ENCODE results near the gene ZNF385C.
"Not testable (repeated sequence)": the region's sequence is repeated elsewhere in the genome, so short reads cannot be mapped to it uniquely, and the experiment has no call there.

ZNF385C gene

GRCh38 chr17:42097691-42098631 is at the start of gene ZNF385C:
Gene ZNF385C (minus strand): TSS chr17:42098473. CDS start chr17:42063056, 35,417 bp downstream.
- no peak for DNase-seq (ENCODE audit: low read depth)
- no peak for TF ChIP-seq CTCF (IDR thresholded peaks at IDR 0.05; ENCODE audit: insufficient read depth, low read depth, low read length, missing control alignments)
- no peak within 1 kb of the TSS; the same call in 1 of the 2 replicates for H3K4me3 ChIP-seq (ENCODE audit: low read depth, low read length)

- no peak for DNase-seq (ENCODE audit: low read depth)
- no peak for TF ChIP-seq CTCF (IDR thresholded peaks at IDR 0.05; ENCODE audit: insufficient read depth, low read depth, low read length, missing control alignments)
- no peak overlapping the region for H3K4me3 ChIP-seq (ENCODE audit: low read depth, low read length)
These were observed 48.8 kb upstream of the ZNF385C start for GRCh38 chr17:42146911-42147607.

- H3K4me3 ChIP-seq (ENCODE audit: low read depth, low read length); DNase-seq (ENCODE audit: low read depth): not testable (repeated sequence)
These were observed 44.9 kb upstream of the ZNF385C start for GRCh38 chr17:42143138-42143537.

- TF ChIP-seq CTCF (IDR thresholded peaks at IDR 0.05; ENCODE audit: insufficient read depth, low read depth, low read length, missing control alignments), result no peak
- H3K4me3 ChIP-seq (ENCODE audit: low read depth, low read length), result no peak overlapping the region
- no peak for DNase-seq (ENCODE audit: low read depth)
These were observed 44.2 kb upstream of the ZNF385C start for GRCh38 chr17:42142371-42142896.

- H3K4me3 ChIP-seq (ENCODE audit: low read depth, low read length), result no peak overlapping the region
- no peak for TF ChIP-seq CTCF (IDR thresholded peaks at IDR 0.05; ENCODE audit: insufficient read depth, low read depth, low read length, missing control alignments)
- DNase-seq (ENCODE audit: low read depth), result no peak
These were observed 43.1 kb upstream of the ZNF385C start for GRCh38 chr17:42141382-42141781.

- DNase-seq (ENCODE audit: low read depth); H3K4me3 ChIP-seq (ENCODE audit: low read depth, low read length): not testable (repeated sequence)
These were observed 42.4 kb upstream of the ZNF385C start for GRCh38 chr17:42140690-42141089.

- TF ChIP-seq CTCF (IDR thresholded peaks at IDR 0.05; ENCODE audit: insufficient read depth, low read depth, low read length, missing control alignments), result no peak
- no peak overlapping the region for H3K4me3 ChIP-seq (ENCODE audit: low read depth, low read length)
- no peak for DNase-seq (ENCODE audit: low read depth)
These were observed 40.6 kb upstream of the ZNF385C start for GRCh38 chr17:42138749-42139492.

Data from GM12865 (cell line).